Measurements from ENCODE around the gene RPGRIP1L. TPM values are rescaled to one million over a fixed set of nuclear protein-coding genes. Genes with fewer than 3 reads are reported as not detected.

Gene RPGRIP1L
- total and polyA plus RNA-seq, 8 donors, result 1.1 to 6.8 (median 1.4) TPM; not detected in 1

DNA sequence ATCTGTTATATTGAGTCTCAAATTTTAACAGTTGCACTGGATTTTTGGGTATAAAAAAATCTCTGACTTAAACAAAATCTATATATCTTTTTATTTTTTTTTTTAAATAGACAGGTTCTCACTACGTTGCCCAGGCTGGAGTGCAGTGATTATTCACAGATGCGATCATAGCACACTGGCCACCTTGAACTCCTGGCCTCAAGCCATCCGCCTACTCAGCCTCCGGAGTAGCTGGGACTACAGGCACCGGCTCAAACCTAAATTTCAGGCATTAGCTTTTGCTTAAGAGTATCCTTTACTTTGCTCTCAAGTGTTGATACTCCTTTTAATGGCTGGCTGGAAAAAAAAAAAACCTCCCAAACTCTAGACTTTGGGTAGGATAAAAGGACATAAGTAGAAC, 61.6 kb downstream of the RPGRIP1L start:
- no peak for TF ChIP-seq POLR2AphosphoS5 (IDR thresholded peaks at IDR 0.05)
- TF ChIP-seq EP300 (IDR thresholded peaks at IDR 0.05), result no peak
- no peak for TF ChIP-seq POLR2A (IDR thresholded peaks at IDR 0.05)
- TF ChIP-seq, protein P1, sequence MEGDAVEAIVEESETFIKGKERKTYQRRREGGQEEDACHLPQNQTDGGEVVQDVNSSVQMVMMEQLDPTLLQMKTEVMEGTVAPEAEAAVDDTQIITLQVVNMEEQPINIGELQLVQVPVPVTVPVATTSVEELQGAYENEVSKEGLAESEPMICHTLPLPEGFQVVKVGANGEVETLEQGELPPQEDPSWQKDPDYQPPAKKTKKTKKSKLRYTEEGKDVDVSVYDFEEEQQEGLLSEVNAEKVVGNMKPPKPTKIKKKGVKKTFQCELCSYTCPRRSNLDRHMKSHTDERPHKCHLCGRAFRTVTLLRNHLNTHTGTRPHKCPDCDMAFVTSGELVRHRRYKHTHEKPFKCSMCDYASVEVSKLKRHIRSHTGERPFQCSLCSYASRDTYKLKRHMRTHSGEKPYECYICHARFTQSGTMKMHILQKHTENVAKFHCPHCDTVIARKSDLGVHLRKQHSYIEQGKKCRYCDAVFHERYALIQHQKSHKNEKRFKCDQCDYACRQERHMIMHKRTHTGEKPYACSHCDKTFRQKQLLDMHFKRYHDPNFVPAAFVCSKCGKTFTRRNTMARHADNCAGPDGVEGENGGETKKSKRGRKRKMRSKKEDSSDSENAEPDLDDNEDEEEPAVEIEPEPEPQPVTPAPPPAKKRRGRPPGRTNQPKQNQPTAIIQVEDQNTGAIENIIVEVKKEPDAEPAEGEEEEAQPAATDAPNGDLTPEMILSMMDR (IDR thresholded peaks at IDR 0.05), result no peak
- Histone ChIP-seq H3K4me3 (no peak overlapping the region), H3K9me3 (no peaks in the 10 kb centered on the region), H3K27ac (no peak overlapping the region), H3K4me1 (no peaks in the 10 kb centered on the region), H3K36me3 (peaks cover 0 to 46% (median 7%) of the 10 kb centered on the region in 4 donors), H3K27me3 (no peaks in the 10 kb centered on the region)
- WGBS, 5 donors, result 78 to 95% (median 90%) methylated on average over 5 of the region's 5 CpGs
- DNase-seq, result no peak
- intact Hi-C loops (cut with DNase I; ENCODE audit: low total_unique reads), result no loop called here

DNA sequence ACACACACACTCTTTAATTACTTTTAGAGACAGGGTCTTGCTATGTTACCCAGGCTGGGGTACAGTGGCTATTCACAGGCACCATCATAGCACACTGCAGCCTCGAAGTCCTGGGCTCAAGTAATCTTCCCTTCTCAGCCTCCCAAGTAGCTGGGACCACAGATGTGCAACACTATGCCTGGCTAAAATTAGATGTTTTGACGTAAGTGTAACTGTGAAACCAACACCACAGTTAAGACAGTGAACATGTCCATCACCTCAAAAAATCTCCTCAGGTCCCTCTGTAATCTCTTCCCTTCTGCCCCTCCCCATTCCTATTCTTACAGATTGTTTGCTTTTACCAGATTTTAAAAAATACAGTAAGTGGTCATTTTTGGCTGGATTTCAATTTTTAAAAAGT, 66.7 kb downstream of the RPGRIP1L start:
- 87 to 97% (median 90%) methylated on average over 2 of the region's 2 CpGs for WGBS, 5 donors
- no peak for DNase-seq
- intact Hi-C loops (cut with DNase I; ENCODE audit: low total_unique reads), result no loop called here

DNA sequence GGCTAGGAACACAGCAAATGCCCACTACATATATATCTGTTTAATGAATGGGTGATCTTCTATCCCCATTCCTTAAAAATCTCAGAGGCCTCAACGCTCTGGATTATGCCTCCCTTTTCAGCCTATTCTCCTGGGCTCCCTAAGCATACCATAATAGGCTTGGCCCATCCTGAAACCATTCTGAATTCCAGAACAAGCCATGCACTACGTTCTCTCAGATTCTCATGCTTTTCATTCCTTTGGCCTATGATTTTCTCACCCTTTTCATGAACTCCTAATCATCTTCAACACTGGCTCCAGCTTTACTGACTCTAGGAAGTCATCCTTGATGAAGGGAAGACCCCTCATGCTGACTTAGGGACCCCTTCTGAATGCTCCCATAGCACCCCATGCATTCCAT, 71.1 kb downstream of the RPGRIP1L start:
- 82 to 96% (median 94%) methylated on average over 2 of the region's 2 CpGs for WGBS, 5 donors
- no peak for TF ChIP-seq POLR2AphosphoS5 (IDR thresholded peaks at IDR 0.05)
- no peak for TF ChIP-seq EP300 (IDR thresholded peaks at IDR 0.05)
- TF ChIP-seq, protein P1 (IDR thresholded peaks at IDR 0.05), result no peak
- no peak for DNase-seq
- Histone ChIP-seq H3K27ac (no peak overlapping the region), H3K9me3 (no peaks in the 10 kb centered on the region), H3K36me3 (peaks cover 0 to 17% (median 12%) of the 10 kb centered on the region in 4 donors), H3K27me3 (no peaks in the 10 kb centered on the region), H3K4me3 (no peak overlapping the region), H3K4me1 (peaks cover 0 to 13% (median 4%) of the 10 kb centered on the region in 4 donors)
- intact Hi-C loops (cut with DNase I; ENCODE audit: low total_unique reads), result no loop called here

More for the DNA sequence above, 66.7 kb downstream of the RPGRIP1L start:
- H3K27ac ChIP-seq, result no peak overlapping the region
- no peaks in the 10 kb centered on the region for H3K9me3 ChIP-seq
- H3K4me3 ChIP-seq, result no peak overlapping the region
- TF ChIP-seq POLR2A (IDR thresholded peaks at IDR 0.05) (no peak), POLR2AphosphoS5 (IDR thresholded peaks at IDR 0.05) (no peak), EP300 (IDR thresholded peaks at IDR 0.05) (no peak)
- TF ChIP-seq, protein P1 (IDR thresholded peaks at IDR 0.05), result no peak
- no peaks in the 10 kb centered on the region for H3K27me3 ChIP-seq
- no peaks in the 10 kb centered on the region for H3K4me1 ChIP-seq
- H3K36me3 ChIP-seq, result peaks cover 0 to 30% (median 18%) of the 10 kb centered on the region in 4 donors

DNA sequence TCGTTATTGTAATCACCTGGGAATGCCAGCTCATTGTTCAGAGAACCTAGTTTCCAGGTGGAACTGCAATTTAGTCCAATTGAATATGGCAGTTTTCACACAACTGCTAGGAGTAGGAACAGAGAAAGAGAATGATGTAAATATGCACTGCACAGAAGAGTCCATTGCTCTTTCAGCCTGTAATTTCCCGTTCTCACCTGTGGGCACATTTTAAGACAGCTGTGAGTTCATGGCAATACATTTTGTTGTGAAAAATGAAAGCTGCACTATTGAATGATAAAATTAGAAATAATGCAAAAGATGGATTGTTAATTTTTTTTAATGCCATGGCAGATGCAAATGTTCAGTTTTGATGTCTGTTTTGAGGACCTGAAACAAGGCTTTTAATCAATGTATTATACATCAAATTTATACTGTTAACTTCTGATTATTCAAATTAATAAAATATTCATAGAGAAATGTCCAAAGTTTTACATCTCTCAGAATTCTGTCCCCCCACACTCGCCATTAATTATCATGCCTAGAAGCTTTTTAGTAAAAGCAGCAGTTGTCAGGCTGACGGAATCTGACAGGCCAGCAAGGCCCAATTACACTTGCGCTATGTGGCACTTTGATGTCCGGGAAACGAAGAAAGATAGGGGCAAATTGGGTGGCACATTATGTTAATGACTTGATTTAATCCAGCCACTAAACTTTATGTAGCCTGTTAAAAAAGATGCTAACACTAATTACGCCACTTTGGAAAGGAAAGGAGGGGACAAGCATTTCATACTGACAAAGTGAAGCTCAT, 72.2 kb downstream of the RPGRIP1L start:
- H3K4me3 ChIP-seq, result no peak overlapping the region
- H3K9me3 ChIP-seq, result no peaks in the 10 kb centered on the region
- H3K4me1 ChIP-seq, result peaks cover 0 to 13% (median 4%) of the 10 kb centered on the region in 4 donors
- 86 to 90% (median 89%) methylated on average over 8 of the region's 8 CpGs for WGBS, 5 donors
- H3K27ac ChIP-seq, result no peak overlapping the region
- intact Hi-C loops (cut with DNase I; ENCODE audit: low total_unique reads), result no loop called here
- DNase-seq, result no peak
- peaks cover 0 to 16% (median 11%) of the 10 kb centered on the region in 4 donors for H3K36me3 ChIP-seq
- TF ChIP-seq POLR2AphosphoS5 (IDR thresholded peaks at IDR 0.05) (no peak), POLR2A (IDR thresholded peaks at IDR 0.05) (no peak), EP300 (IDR thresholded peaks at IDR 0.05) (no peak)
- TF ChIP-seq, protein P1 (IDR thresholded peaks at IDR 0.05), result no peak
- H3K27me3 ChIP-seq, result no peaks in the 10 kb centered on the region
